ENCODE results near the gene RGS1.

GRCh38 chr1:192609110-192610079 lies 33.8 kb downstream of the RGS1 start:
- no peak for TF ChIP-seq POLR2AphosphoS5 (IDR thresholded peaks at IDR 0.05; ENCODE audit: low read depth, low read length)
- no peak for TF ChIP-seq CTCF (IDR thresholded peaks at IDR 0.05; ENCODE audit: control extremely low read depth in 1 of 3, insufficient read depth in 1 of 3, low read depth in 1 of 3, low read length in 3 of 3)
- no peak for TF ChIP-seq ATF3 (IDR thresholded peaks at IDR 0.05; ENCODE audit: insufficient read depth, low read depth, low read length)
- TF ChIP-seq JUN (IDR thresholded peaks at IDR 0.05; ENCODE audit: low read depth, low read length) = no peak
- no peak for TF ChIP-seq EP300 (IDR thresholded peaks at IDR 0.05; ENCODE audit: borderline replicate concordance in 1 of 2, low read depth in 2 of 2, low read length in 2 of 2)
- no peak for TF ChIP-seq POLR2A (IDR thresholded peaks at IDR 0.05; ENCODE audit: control extremely low read depth in 1 of 2, low read depth in 2 of 2, low read length in 2 of 2)
- no peak for TF ChIP-seq KDM1A (IDR thresholded peaks at IDR 0.05; ENCODE audit: borderline replicate concordance, low read length)
- no peak for TF ChIP-seq MAX (IDR thresholded peaks at IDR 0.05)
- TF ChIP-seq CBX8 (IDR thresholded peaks at IDR 0.05; ENCODE audit: borderline replicate concordance, low read depth, low read length) = no peak
- no peak for TF ChIP-seq EZH2 (IDR thresholded peaks at IDR 0.05; ENCODE audit: low read depth, low read length, severe bottlenecking)
- TF ChIP-seq JUND (IDR thresholded peaks at IDR 0.05; ENCODE audit: low read length) = no peak
- no peak for TF ChIP-seq NANOG (IDR thresholded peaks at IDR 0.05; ENCODE audit: insufficient read depth, low read depth, low read length, poor library complexity, severe bottlenecking)
